Measurements from ENCODE around the gene UNC13D.
A peak's percentile ranks its signal among the peaks of the same experiment; 100 is the strongest.

Gene UNC13D

DNA sequence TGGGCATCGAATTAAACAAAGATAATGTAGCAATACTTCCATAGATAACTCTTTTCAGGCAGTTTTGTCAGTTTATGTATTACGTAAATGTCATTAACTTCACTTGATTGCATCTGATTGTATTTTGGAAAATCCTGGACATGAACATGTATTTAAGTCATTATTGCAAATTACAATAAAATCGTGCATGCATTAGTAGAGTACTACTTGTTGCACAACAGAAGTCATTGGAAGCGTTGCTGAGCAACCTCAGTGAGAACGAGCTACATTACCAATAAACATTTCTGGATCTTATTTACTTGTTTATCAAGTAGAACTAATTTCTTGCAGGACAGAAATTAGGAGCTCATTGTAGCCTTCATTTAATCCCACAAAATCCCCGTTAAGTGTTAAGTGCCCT is 53.0 kb downstream of the UNC13D start:
- no peak for DNase-seq

DNA sequence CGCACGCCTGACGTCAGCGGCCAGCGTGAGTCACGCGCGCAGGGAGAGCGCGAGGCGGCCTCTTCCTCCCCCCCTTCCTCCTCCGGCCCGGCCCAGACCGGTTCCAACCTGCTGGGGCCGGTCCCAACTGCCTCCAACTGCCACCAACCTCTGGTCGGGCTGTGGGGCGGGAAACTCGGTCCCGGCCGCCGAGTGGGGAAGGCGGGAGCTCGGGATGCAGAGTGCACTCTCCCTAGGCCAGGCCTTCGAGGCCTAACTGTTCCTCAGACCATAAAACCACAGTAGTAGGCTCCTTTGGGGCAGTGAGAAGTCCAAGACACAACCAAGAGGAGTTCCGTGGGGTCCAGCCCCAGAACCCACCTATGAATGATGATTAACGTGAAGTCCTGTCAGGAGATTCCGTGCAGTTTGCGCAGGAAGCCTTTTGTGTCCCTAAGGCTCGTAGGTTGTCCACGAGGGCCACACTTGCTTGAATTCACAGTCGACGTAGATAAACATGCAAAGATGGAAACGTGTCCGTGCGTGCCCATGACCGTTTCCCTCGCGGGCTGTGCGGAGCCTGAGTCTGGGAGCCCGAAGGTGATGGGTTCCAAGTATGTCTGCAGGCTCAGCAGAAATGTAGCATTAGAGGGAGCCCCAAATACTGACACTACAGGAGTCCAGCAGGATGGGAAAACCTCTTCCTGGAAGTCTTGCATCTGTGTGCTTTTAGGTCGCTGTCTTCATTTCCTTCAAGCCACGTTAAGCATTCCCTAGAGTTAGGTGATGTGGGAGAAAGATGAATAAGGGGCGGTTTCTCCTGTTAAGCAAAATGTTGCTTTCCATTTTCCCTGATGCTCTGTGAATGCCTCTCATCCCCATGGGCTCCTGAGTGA is 59.0 kb downstream of the UNC13D start:
- peak in 3 of 6 experiments; percentile 40 to 96 (median 61) for DNase-seq

DNA sequence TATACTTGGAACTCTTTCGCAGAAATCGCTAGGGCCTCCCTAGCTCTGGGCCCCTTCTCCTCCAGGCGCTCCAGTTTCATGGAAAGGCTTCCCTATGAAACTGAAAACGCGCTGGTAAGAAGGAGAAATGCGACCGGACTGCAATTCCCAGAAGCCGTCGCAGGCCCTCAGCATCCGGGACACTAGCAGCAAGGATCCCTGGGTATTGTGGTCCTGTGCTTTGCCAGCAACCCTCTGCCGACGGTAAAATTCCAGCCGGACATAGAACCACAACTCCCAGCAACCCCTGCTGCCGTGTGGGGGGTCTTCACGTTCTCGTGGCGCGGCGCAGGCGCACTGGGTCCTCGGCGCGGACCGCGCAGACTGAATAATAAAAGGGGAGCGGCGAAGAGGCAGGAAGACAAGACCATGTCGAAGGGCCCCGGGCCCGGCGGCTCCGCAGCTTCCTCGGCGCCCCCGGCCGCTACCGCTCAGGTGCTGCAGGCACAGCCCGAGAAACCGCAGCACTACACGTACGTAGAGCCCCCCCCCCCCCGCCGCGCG is 59.7 kb downstream of the UNC13D start, which contains the start of gene UNK:
Gene UNK, plus strand, starts transcription at position 334 of the 543 bp plus-strand sequence. Its CDS starts 75 bp downstream, at position 409.
- DNase-seq = peak; percentile 94 to 100 (median 98)

DNA sequence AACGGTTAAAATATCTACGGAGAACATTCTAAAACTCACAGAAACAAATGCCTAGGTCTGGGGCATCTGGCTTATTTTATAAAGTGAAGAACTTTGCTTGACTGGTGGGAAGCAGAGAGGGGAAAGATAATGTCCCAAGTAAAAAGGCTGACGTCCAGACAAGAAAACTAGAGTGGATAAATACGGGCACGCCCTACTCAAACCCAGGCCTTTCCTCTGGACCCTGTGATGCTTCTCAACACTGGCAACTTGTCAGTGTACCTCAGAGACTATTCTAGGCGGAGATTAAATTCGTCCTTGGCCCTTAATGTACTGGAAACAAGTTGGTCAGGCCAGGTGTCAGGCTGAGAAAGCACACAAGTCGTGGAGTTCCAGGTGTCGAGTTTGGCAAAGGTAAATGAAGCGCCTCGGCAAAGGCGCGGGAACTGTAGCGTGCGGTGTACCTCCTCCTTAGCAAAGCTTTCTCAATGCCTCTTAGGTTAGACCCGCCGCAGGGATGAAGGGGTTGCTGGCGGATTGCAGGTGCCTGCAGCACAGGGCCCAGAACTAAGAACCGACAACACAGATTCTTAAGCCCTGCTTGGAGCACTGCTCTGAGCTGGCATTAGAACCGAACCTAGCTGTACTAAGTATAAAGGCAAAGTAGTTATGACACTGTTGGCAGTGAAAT is 60.3 kb downstream of the UNC13D start:
- peak in 2 of 6 experiments; percentile 31 to 65 for DNase-seq

DNA sequence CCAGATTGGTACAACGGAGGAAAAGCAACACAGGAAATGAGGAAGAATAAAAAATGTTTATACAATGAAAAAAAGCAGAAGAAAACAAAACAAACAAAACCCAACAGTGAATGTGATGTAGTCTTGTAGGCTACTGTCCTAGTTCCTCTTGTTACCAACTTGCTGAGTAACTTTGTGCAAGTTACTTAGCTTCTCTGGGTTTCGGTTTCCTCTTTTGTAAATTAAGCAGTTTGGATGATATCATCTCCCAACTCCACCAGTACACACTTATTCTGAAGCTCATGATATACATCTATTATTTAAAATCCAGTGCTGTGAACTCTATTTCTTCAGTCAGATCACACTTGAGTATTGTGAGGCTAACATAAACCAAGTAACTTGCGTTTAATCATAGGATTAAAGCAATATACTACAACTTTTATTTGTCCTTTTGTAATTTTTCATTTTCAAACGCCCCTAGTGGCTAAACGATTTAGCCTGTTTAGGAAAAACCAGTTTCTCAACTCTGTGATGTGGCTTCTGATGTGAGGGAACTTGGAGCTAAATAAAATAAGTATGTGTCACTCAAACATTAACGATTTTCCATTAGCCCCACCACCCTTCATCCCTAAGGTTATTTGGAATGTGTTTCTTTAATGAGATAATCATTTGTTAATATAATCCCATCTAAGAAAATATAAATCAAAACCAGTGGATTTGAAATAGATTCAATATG is 61.0 kb downstream of the UNC13D start:
- peak in 3 of 6 experiments; percentile 61 to 81 (median 71) for DNase-seq

DNA sequence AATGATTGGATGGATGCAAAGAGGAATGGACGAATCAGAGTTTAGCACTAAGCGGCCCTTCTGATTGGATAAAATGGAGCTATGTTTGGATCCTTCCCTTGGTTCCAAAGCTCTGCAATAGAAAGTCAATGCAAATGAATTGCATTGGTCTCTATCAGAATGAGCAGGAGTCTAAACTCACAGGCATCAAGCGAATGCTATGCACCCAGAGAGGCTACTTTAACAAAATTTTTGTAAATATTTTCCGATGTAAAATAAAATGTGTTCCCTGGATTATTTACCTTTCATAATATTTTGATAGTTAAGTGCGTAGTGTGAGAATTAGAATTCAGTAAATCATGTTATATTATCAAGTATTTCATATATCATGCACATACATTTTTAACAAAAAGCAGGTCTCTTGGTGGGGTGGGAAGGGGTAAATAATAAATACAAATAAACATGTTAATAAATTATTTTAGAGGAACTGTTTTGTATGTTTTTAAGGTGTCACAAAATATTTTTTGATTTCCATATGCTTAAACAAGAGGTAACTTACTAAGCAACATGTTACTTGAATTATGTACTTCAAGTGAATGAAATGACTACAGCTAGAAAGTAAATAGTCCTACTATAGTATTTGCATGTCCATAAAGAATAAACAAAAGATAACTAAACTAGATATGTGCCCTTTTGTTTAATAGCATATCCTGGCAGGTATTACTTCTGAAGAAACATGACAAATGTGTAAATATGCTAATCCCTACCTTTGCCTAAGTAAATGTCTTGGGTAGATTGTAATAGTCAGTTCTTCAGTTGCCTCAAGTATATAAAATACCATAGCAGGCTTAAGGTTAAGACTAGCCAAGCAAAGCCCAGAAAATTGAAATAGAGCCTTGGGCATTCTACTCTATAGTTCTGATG is 64.0 kb downstream of the UNC13D start:
- DNase-seq = no peak

DNA sequence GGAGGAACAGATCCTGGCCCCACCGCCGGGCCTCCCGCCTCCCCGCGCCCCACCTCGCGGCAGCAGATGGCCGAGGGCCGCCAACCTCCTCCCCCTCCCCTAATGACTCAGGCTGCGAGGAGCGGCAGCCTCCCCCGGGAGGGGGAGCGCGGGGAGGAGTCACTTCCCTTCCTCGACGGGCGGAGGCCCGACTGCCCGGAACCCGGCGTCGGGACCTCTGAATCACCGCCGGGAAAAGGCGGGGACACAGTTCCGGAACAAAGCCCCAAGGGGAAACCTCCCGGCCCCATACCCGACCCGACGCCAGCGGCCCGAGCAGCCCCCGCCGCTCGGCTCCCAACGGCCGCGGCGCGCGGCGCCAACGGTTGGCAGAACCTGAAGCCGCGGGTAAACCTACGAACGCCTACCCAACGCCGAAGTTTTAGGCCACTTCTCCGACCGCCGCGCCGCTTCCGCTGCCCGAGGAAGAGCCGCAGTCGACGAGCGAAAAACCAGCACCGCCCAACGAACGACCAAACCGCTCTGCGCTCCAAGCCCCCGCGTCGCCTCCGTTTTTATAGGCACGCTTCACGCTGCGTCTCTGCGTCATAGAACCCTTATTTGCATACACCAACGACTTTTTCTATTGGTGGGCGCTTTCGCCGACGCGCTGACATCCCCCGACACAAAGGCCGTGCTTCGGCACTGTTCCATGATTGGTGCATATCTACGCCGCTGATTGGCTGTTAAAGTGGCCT is 64.8 kb downstream of the UNC13D start:
- DNase-seq = peak; percentile 82 to 98 (median 96)

DNA sequence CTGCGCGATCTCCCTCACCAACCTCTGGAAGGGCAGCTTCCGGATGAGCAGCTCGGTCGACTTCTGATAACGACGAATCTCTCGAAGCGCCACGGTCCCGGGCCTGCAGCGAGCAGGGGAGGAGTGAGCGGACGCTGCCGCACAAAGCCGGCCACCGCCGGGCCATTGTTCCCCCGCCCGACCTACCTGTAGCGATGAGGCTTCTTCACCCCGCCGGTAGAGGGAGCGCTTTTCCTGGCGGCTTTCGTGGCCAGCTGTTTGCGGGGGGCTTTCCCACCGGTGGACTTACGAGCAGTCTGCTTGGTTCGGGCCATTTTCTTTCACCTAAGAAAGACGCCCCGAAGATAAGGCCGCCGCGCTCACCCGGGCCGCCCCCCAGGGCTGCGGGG is 65.3 kb downstream of the UNC13D start:
- DNase-seq = peak in 5 of 6 experiments; percentile 56 to 79 (median 72)

DNA sequence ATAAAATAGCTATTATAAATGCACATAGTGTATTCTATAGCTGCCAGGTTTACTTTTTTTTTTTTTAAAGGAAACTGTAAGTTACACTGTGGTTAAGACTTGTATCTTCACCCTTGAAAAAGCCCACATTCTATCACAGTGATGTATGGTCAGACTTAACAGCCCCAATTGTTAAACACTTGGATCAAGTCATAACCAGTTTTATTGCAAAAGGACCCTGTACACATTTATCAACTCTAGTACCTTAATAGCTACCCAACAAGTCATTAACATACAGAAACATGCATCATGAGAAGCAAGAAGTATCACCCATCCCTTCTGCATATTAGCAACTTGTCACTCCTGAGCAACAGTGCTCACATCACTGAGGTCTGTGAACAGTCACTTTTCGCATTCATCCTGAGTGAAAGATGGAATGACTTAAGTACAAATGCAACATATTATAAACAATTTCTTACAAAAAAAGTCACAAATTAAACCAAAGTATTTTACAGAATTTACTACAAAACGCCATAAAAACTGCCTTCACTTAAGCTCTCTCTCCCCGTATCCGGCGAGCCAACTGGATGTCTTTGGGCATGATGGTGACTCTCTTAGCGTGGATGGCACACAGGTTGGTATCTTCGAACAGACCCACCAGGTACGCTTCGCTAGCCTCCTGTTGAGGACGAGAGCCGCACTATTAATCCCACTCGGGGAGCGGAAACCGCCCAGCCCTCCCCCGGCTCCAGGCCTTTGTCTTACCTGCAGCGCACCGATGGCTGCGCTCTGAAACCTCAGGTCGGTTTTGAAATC is 65.9 kb downstream of the UNC13D start:
- DNase-seq = peak in 2 of 6 experiments; percentile 22 to 75

DNA sequence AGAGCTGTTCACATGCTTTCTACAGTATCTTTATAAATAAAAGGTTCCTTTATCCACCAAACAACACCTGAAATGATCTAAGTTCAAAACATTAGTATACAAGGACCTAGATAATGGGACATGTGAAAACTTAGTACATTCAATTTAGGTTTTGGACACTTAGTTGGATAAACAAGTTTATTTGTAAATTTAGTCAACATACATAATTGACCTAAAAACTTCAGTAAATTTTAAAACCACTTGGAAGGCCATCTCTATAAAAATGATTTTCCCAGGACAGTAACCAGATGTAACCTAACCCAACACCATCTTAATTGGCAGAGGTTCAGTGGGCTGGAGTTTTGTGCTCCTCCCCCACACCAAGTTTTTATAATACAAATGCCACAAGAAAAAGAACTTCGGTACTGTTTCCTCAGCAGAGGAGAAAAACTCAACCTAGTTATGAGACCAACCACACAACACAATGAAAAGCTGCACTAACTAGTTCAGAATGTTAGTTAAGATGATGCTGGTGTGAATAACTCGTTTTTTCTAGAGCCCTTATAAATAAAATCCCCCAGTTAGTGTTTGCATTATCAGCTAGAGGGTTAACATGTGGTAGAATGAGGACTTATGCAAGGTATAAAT is 66.8 kb downstream of the UNC13D start:
- DNase-seq = peak in 2 of 6 experiments; percentile 34 to 55
